ENCODE results near the gene MUC4.

Gene MUC4

GRCh38 chr3:195859061-195859845 is 47.5 kb upstream of the MUC4 start:
- no peak overlapping the region for H3K4me3 ChIP-seq (ENCODE audit: insufficient read depth, low read length, poor library complexity, severe bottlenecking)
- H3K4me2 ChIP-seq (ENCODE audit: low read depth, low read length, poor library complexity, severe bottlenecking): no peak overlapping the region

GRCh38 chr3:195856410-195857084 is 44.8 kb upstream of the MUC4 start:
- Histone ChIP-seq H3K4me3 (ENCODE audit: insufficient read depth, low read length, poor library complexity, severe bottlenecking) (no peak overlapping the region), H3K79me2 (ENCODE audit: insufficient read depth, low read length) (no peaks in the 10 kb centered on the region), H3K27ac (ENCODE audit: low read depth, low read length) (no peak overlapping the region), H3F3A (ENCODE audit: insufficient read depth) (no peaks in the 10 kb centered on the region), H3K9ac (ENCODE audit: low read length) (no peak overlapping the region), H3K9me2 (replicated peaks; ENCODE audit: insufficient read depth, low read length) (no peaks in the 10 kb centered on the region), H2AFZ (ENCODE audit: low read depth, low read length, severe bottlenecking) (no peak overlapping the region), H3K27me3 (ENCODE audit: low read length) (no peaks in the 10 kb centered on the region), H3K4me2 (ENCODE audit: low read depth, low read length, poor library complexity, severe bottlenecking) (no peak overlapping the region), H3K9me3 (ENCODE audit: insufficient read depth, low read length) (no peaks in the 10 kb centered on the region), H3K36me3 (ENCODE audit: low read length) (no peaks in the 10 kb centered on the region), H4K20me1 (ENCODE audit: low read depth, low read length) (no peaks in the 10 kb centered on the region)
- TF ChIP-seq CTCF (IDR thresholded peaks at IDR 0.05; ENCODE audit: insufficient read depth, low read length, poor library complexity, severe bottlenecking): no peak
- TF ChIP-seq EZH2phosphoT487 (conservative IDR thresholded peaks at IDR 0.05; ENCODE audit: low read length): no peak

More at GRCh38 chr3:195859061-195859845, 47.5 kb upstream of the MUC4 start:
- Histone ChIP-seq H3K36me3 (ENCODE audit: low read length) (no peaks in the 10 kb centered on the region), H3K27ac (ENCODE audit: low read depth, low read length) (no peak overlapping the region), H3F3A (ENCODE audit: insufficient read depth) (0 out of 2 replicates have a peak, but pooled peaks cover 2% of the 10 kb centered on the region), H4K20me1 (ENCODE audit: low read depth, low read length) (no peaks in the 10 kb centered on the region), H3K9me2 (replicated peaks; ENCODE audit: insufficient read depth, low read length) (no peaks in the 10 kb centered on the region), H3K79me2 (ENCODE audit: insufficient read depth, low read length) (no peaks in the 10 kb centered on the region), H3K9me3 (ENCODE audit: insufficient read depth, low read length) (no peaks in the 10 kb centered on the region), H3K9ac (ENCODE audit: low read length) (no peak overlapping the region), H3K27me3 (ENCODE audit: low read length) (no peaks in the 10 kb centered on the region), H2AFZ (ENCODE audit: low read depth, low read length, severe bottlenecking) (no peak overlapping the region)
- TF ChIP-seq CTCF (IDR thresholded peaks at IDR 0.05; ENCODE audit: insufficient read depth, low read length, poor library complexity, severe bottlenecking): peak; percentile 96
- TF ChIP-seq EZH2phosphoT487 (conservative IDR thresholded peaks at IDR 0.05; ENCODE audit: low read length): no peak

GRCh38 chr3:195855471-195856409 is 44.0 kb upstream of the MUC4 start:
- TF ChIP-seq CTCF (IDR thresholded peaks at IDR 0.05; ENCODE audit: insufficient read depth, low read length, poor library complexity, severe bottlenecking): peak; percentile 18
- no peak for TF ChIP-seq EZH2phosphoT487 (conservative IDR thresholded peaks at IDR 0.05; ENCODE audit: low read length)

More at GRCh38 chr3:195855471-195856409, 44.0 kb upstream of the MUC4 start:
- H3K27ac ChIP-seq (ENCODE audit: low read depth, low read length): no peak overlapping the region
- H3K4me3 ChIP-seq (ENCODE audit: insufficient read depth, low read length, poor library complexity, severe bottlenecking): no peak overlapping the region
- H4K20me1 ChIP-seq (ENCODE audit: low read depth, low read length): no peaks in the 10 kb centered on the region
- H3K9me3 ChIP-seq (ENCODE audit: insufficient read depth, low read length): no peaks in the 10 kb centered on the region
- H3K36me3 ChIP-seq (ENCODE audit: low read length): no peaks in the 10 kb centered on the region
- no peak overlapping the region for H3K9ac ChIP-seq (ENCODE audit: low read length)
- H3K79me2 ChIP-seq (ENCODE audit: insufficient read depth, low read length): no peaks in the 10 kb centered on the region
- H2AFZ ChIP-seq (ENCODE audit: low read depth, low read length, severe bottlenecking): no peak overlapping the region
- H3K27me3 ChIP-seq (ENCODE audit: low read length): no peaks in the 10 kb centered on the region
- H3F3A ChIP-seq (ENCODE audit: insufficient read depth): no peaks in the 10 kb centered on the region
- H3K4me2 ChIP-seq (ENCODE audit: low read depth, low read length, poor library complexity, severe bottlenecking): no peak overlapping the region
- no peaks in the 10 kb centered on the region for H3K9me2 ChIP-seq (replicated peaks; ENCODE audit: insufficient read depth, low read length)

Measured in SU-DHL-6 (cell line).